Measurements from ENCODE around the gene ABLIM2. TPM values are rescaled to one million over a fixed set of nuclear protein-coding genes. Genes with fewer than 3 reads are reported as not detected.

The ABLIM2 gene
- total and polyA plus RNA-seq, 2 of the 13 experiments (the other 11 are each of a cell fraction or from before 2014, with no cell fraction given) = 0.20 to 0.37 TPM

DNA sequence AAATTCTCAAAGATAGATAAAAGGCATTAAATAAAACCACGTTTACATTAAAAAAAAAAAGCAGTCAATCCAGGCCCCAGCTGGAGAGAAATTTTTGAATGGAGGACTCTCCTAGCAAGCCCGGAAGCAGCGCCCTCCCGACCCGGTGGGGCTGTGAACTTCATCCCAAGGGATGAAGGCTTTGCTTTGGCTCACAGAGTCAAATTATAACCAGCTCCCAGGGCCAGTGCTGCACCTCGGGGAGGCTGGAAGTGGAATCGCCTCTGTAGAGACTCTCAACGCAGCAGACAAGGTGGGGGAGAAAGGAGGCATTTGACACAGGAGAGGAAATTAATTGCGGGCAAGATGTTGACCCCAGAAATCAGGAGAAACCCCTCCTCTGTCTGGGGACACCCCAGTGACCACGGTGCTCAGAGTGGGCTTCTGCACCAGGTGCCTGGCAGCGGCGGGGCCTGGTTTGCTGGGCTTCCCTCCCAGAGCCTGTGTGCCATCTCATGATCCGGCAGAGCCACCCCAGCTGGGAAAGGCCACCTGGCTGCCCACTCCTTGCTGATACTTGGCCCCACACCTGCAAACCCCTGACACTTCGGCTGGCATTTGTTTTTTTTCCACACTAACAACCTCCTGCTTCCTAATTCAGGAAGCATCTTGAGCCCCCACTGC is 71.7 kb downstream of the ABLIM2 start:
- ChIA-PET CTCF (ENCODE audit: low intra/inter-chr PET ratio, low total read pairs) (no interaction called here), POLR2A (no interaction called here)
- ATAC-seq = no peak
- H3K4me2 ChIP-seq (ENCODE audit: low read depth, low read length) = no peak overlapping the region
- no peak overlapping the region for H3K4me3 ChIP-seq (replicated peaks in 1 of 3; ENCODE audit: insufficient read depth in 1 of 3, low read depth in 2 of 3, low read length in 3 of 3)
- peaks cover 5 to 29% of the 10 kb centered on the region in 2 experiments for H3K27me3 ChIP-seq (ENCODE audit: control insufficient read depth in 1 of 2, insufficient read depth in 2 of 2, low read length in 2 of 2)
- no peak for FAIRE-seq
- no peak for DNase-seq (ENCODE audit: low spot score)
- BruUV-seq (replicated peaks) = no TSS peak
- in situ Hi-C loops (cut with HindIII; ENCODE audit: extremely low pct_ligation_motif_present, low pct_unique_long_range_greater_than_20kb) (no loop called here), intact Hi-C loops (cut with micrococcal nuclease; ENCODE audit: unreplicated experiment) (no loop called here)
- no peaks in the 10 kb centered on the region for H4K20me1 ChIP-seq (ENCODE audit: insufficient read depth, low read length)
- H3K27ac ChIP-seq (ENCODE audit: extremely low read length, insufficient read depth, low read length) = no peak overlapping the region
- H3K4me1 ChIP-seq (ENCODE audit: insufficient read depth, low read length) = no peaks in the 10 kb centered on the region
- H3K79me2 ChIP-seq (ENCODE audit: insufficient read depth, low read length) = no peaks in the 10 kb centered on the region
- no peak overlapping the region for H3K9ac ChIP-seq (ENCODE audit: insufficient read depth, low read depth, low read length)
- no peak overlapping the region for H2AFZ ChIP-seq (ENCODE audit: low read length)
- no peaks in the 10 kb centered on the region for H3K36me3 ChIP-seq (replicated peaks in 1 of 2; ENCODE audit: control insufficient read depth in 1 of 2, insufficient read depth in 2 of 2, low read length in 2 of 2)
- WGBS (ENCODE audit: low lambda C conversion rate) = 21% methylated on average over 11 of the region's 14 CpGs
- no peaks in the 10 kb centered on the region for H3K9me3 ChIP-seq (ENCODE audit: low read length)
- TF ChIP-seq MIER2 (CRISPR knock-in tag; IDR thresholded peaks at IDR 0.05) (no peak), ZNF550 (CRISPR knock-in tag; IDR thresholded peaks at IDR 0.05; ENCODE audit: borderline replicate concordance) (no peak), CEBPB (IDR thresholded peaks at IDR 0.05; ENCODE audit: borderline replicate concordance, low read depth, low read length) (no peak), ZBTB34 (CRISPR knock-in tag; IDR thresholded peaks at IDR 0.05) (no peak), ONECUT2 (CRISPR knock-in tag; IDR thresholded peaks at IDR 0.05) (no peak), NBN (conservative IDR thresholded peaks at IDR 0.05) (no peak), RBFOX2 (IDR thresholded peaks at IDR 0.05; ENCODE audit: low read depth, low read length) (no peak), SNAPC4 (CRISPR knock-in tag; IDR thresholded peaks at IDR 0.05) (no peak), HIVEP1 (CRISPR knock-in tag; IDR thresholded peaks at IDR 0.05) (no peak), ZNF543 (CRISPR knock-in tag; IDR thresholded peaks at IDR 0.05) (no peak), MATR3 (CRISPR knock-in tag; IDR thresholded peaks at IDR 0.05) (no peak), IKZF5 (CRISPR knock-in tag; IDR thresholded peaks at IDR 0.05) (no peak), ARHGAP35 (CRISPR knock-in tag; IDR thresholded peaks at IDR 0.05; ENCODE audit: borderline replicate concordance) (no peak), POGZ (CRISPR knock-in tag; IDR thresholded peaks at IDR 0.05) (no peak), ZNF709 (CRISPR knock-in tag; IDR thresholded peaks at IDR 0.05) (no peak), PPARG (CRISPR knock-in tag; conservative IDR thresholded peaks at IDR 0.05) (no peak), XRCC5 (optimal IDR thresholded peaks at IDR 0.05; ENCODE audit: low read length) (no peak)
- TF ChIP-seq, protein P1, sequence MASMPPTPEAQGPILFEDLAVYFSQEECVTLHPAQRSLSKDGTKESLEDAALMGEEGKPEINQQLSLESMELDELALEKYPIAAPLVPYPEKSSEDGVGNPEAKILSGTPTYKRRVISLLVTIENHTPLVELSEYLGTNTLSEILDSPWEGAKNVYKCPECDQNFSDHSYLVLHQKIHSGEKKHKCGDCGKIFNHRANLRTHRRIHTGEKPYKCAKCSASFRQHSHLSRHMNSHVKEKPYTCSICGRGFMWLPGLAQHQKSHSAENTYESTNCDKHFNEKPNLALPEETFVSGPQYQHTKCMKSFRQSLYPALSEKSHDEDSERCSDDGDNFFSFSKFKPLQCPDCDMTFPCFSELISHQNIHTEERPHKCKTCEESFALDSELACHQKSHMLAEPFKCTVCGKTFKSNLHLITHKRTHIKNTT (CRISPR knock-in tag; IDR thresholded peaks at IDR 0.05) = no peak

All from HepG2 (cell line).